ENCODE data around the gene NPAS3. TPM values are rescaled to one million over a fixed set of nuclear protein-coding genes. Genes with fewer than 3 reads are reported as not detected.

The NPAS3 gene
- total RNA-seq, 1 donor from 2014 or later: not detected

GRCh38 chr14:33555710-33556350, 617.2 kb downstream of the NPAS3 start:
- H3K4me1 ChIP-seq: peaks cover 33% of the 10 kb centered on the region
- H3K4me1 Mint-ChIP-seq: peaks cover 24% of the 10 kb centered on the region
- H3K27me3 ChIP-seq: no peaks in the 10 kb centered on the region
- no peak overlapping the region for H3K4me3 ChIP-seq
- no peak overlapping the region for H3K4me2 ChIP-seq
- no peaks in the 10 kb centered on the region for H3K9me3 ChIP-seq (ENCODE audit: low read depth)
- H3K27ac ChIP-seq: no peak overlapping the region
- no peaks in the 10 kb centered on the region for H3K36me3 ChIP-seq
- H2AFZ ChIP-seq (replicated peaks): no peak overlapping the region
- no peaks in the 10 kb centered on the region for H4K20me1 ChIP-seq (ENCODE audit: low read depth)
- no peak overlapping the region for H3K4me3 Mint-ChIP-seq
- H3K9me3 Mint-ChIP-seq: no peaks in the 10 kb centered on the region
- TF ChIP-seq CTCF (IDR thresholded peaks at IDR 0.05) (no peak), EZH2 (IDR thresholded peaks at IDR 0.05) (no peak), EZH2phosphoT487 (IDR thresholded peaks at IDR 0.05) (no peak)
- H3K27me3 Mint-ChIP-seq (ENCODE audit: insufficient read depth, low read depth): no peaks in the 10 kb centered on the region
- H3K36me3 Mint-ChIP-seq: no peaks in the 10 kb centered on the region
- H3K79me2 ChIP-seq (ENCODE audit: low read depth): no peaks in the 10 kb centered on the region
- H3K9ac ChIP-seq: no peak overlapping the region
- H3F3A ChIP-seq (ENCODE audit: low read depth): peaks cover 6% of the 10 kb centered on the region
- no peak for DNase-seq (ENCODE audit: low spot score)
- H3K27ac Mint-ChIP-seq: no peak overlapping the region

- Histone ChIP-seq H3F3A (ENCODE audit: low read depth) (peaks cover 6% of the 10 kb centered on the region), H3K4me3 (no peak overlapping the region), H3K27ac (no peak overlapping the region), H2AFZ (replicated peaks) (no peak overlapping the region), H3K9ac (no peak overlapping the region), H4K20me1 (ENCODE audit: low read depth) (no peaks in the 10 kb centered on the region), H3K4me1 (peaks cover 31% of the 10 kb centered on the region), H3K27me3 (no peaks in the 10 kb centered on the region), H3K4me2 (no peak overlapping the region), H3K9me3 (ENCODE audit: low read depth) (no peaks in the 10 kb centered on the region), H3K79me2 (ENCODE audit: low read depth) (no peaks in the 10 kb centered on the region), H3K36me3 (no peaks in the 10 kb centered on the region)
- no peaks in the 10 kb centered on the region for H3K27me3 Mint-ChIP-seq (ENCODE audit: insufficient read depth, low read depth)
- H3K4me1 Mint-ChIP-seq: peaks cover 23% of the 10 kb centered on the region
- H3K27ac Mint-ChIP-seq: no peak overlapping the region
- TF ChIP-seq EZH2phosphoT487 (IDR thresholded peaks at IDR 0.05): no peak
- TF ChIP-seq CTCF (IDR thresholded peaks at IDR 0.05): no peak
- no peak for TF ChIP-seq EZH2 (IDR thresholded peaks at IDR 0.05)
- no peaks in the 10 kb centered on the region for H3K9me3 Mint-ChIP-seq
- peaks cover 3% of the 10 kb centered on the region for H3K36me3 Mint-ChIP-seq
- no peak overlapping the region for H3K4me3 Mint-ChIP-seq
- no peak for DNase-seq (ENCODE audit: low spot score)
Measured at GRCh38 chr14:33556382-33557121, 617.9 kb downstream of the NPAS3 start.

GRCh38 chr14:33560718-33561431, 622.2 kb downstream of the NPAS3 start:
- H4K20me1 ChIP-seq (ENCODE audit: low read depth): no peaks in the 10 kb centered on the region
- no peak overlapping the region for H3K9ac ChIP-seq
- no peaks in the 10 kb centered on the region for H3F3A ChIP-seq (ENCODE audit: low read depth)
- peak overlapping the region; percentile 3 for H2AFZ ChIP-seq (replicated peaks)
- H3K27ac Mint-ChIP-seq: no peak overlapping the region
- no peaks in the 10 kb centered on the region for H3K9me3 Mint-ChIP-seq
- DNase-seq (ENCODE audit: low spot score): no peak
- H3K4me2 ChIP-seq: no peak overlapping the region
- peaks cover 23% of the 10 kb centered on the region for H3K4me1 Mint-ChIP-seq
- H3K79me2 ChIP-seq (ENCODE audit: low read depth): no peaks in the 10 kb centered on the region
- H3K4me3 Mint-ChIP-seq: no peak overlapping the region
- H3K36me3 Mint-ChIP-seq: peaks cover 3% of the 10 kb centered on the region
- no peaks in the 10 kb centered on the region for H3K4me1 ChIP-seq
- TF ChIP-seq EZH2phosphoT487 (IDR thresholded peaks at IDR 0.05) (no peak), EZH2 (IDR thresholded peaks at IDR 0.05) (no peak), CTCF (IDR thresholded peaks at IDR 0.05) (no peak)
- no peak overlapping the region for H3K27ac ChIP-seq
- H3K27me3 Mint-ChIP-seq (ENCODE audit: insufficient read depth, low read depth): peaks cover 2% of the 10 kb centered on the region
- no peak overlapping the region for H3K4me3 ChIP-seq
- no peaks in the 10 kb centered on the region for H3K9me3 ChIP-seq (ENCODE audit: low read depth)
- no peaks in the 10 kb centered on the region for H3K36me3 ChIP-seq
- H3K27me3 ChIP-seq: no peaks in the 10 kb centered on the region
